NT2/D1 (cell line): ENCODE results near the gene TNS1.

Source experiments
- SUZ12 ChIP-seq: IDR thresholded peaks from 2 replicates; pipeline ENCODE4 v1.6.1; 2011; ENCODE audit not compliant: insufficient read length, insufficient read depth; ENCODE audit errors: extremely low read depth
- YY1 ChIP-seq: IDR thresholded peaks from 2 replicates; pipeline ENCODE4 v1.6.1; 2011; ENCODE audit not compliant: insufficient read length, insufficient read depth
- ZNF274 ChIP-seq: IDR thresholded peaks from 2 replicates; pipeline ENCODE4 v1.6.1; 2011; ENCODE audit warnings: mild to moderate bottlenecking, low read depth, low read length

GRCh38 chr2:218001629-218002028 lies 1.2 kb downstream of the TNS1 start:
- TF ChIP-seq SUZ12, result no peak
- no peak for TF ChIP-seq ZNF274
- TF ChIP-seq YY1, result no peak
